SH-SY5Y (cell line): Measurements from ENCODE around the gene TOM1L2.

Experiments
- GATA2 ChIP-seq: IDR thresholded peaks from 2 replicates; pipeline ENCODE4 v1.6.1; 2011; ENCODE audit warnings: mild to moderate bottlenecking, low read depth, low read length
- GATA3 ChIP-seq: IDR thresholded peaks from 2 replicates; pipeline ENCODE4 v1.6.1; 2011; ENCODE audit warnings: low read depth, mild to moderate bottlenecking, low read length, moderate library complexity

DNA sequence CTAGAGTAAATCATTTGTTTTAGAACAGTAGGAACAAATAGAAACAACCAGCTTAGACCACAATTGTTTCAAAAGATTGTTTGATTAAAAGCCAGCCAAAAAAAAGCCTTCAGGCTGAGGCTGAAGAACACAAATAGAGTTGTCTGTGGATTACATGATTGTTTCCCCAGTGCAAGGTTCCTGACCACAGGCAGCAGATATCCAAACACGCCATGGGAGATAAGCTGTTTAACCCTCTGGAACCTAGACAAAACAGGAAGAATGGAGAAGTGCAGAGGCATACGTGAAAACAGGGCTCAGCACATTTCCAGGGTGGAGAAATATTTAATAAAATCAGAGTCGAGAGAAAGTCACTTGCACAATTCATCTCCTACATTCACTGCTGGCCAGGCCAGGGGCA is 45.8 kb upstream of the TOM1L2 start:
- TF ChIP-seq GATA2 (peak; percentile 25), GATA3 (no peak)
